GM10266 (cell line): Measurements from ENCODE around the gene PTPN23.

Experiments used
- DNase-seq: peaks from one replicate; pipeline ENCODE4 v3.0.0; 2012; ENCODE audit errors: extremely low spot score
- CTCF ChIP-seq: IDR thresholded peaks from 2 replicates; pipeline ENCODE4 v1.5.1; 2012; ENCODE audit warnings: mild to moderate bottlenecking, low read depth; ENCODE audit not compliant: control insufficient read depth, insufficient read depth; ENCODE audit errors: missing control alignments

The PTPN23 gene

GRCh38 chr3:47421741-47422649, 41.2 kb downstream of the PTPN23 start:
- peak; percentile 29 for DNase-seq
- TF ChIP-seq CTCF: peak; percentile 30

- DNase-seq: no peak
- no peak for TF ChIP-seq CTCF
Measured at GRCh38 chr3:47422743-47423142, 41.9 kb downstream of the PTPN23 start.

GRCh38 chr3:47423548-47424145, 42.8 kb downstream of the PTPN23 start:
- no peak for TF ChIP-seq CTCF
- DNase-seq: peak; percentile 2

DNA sequence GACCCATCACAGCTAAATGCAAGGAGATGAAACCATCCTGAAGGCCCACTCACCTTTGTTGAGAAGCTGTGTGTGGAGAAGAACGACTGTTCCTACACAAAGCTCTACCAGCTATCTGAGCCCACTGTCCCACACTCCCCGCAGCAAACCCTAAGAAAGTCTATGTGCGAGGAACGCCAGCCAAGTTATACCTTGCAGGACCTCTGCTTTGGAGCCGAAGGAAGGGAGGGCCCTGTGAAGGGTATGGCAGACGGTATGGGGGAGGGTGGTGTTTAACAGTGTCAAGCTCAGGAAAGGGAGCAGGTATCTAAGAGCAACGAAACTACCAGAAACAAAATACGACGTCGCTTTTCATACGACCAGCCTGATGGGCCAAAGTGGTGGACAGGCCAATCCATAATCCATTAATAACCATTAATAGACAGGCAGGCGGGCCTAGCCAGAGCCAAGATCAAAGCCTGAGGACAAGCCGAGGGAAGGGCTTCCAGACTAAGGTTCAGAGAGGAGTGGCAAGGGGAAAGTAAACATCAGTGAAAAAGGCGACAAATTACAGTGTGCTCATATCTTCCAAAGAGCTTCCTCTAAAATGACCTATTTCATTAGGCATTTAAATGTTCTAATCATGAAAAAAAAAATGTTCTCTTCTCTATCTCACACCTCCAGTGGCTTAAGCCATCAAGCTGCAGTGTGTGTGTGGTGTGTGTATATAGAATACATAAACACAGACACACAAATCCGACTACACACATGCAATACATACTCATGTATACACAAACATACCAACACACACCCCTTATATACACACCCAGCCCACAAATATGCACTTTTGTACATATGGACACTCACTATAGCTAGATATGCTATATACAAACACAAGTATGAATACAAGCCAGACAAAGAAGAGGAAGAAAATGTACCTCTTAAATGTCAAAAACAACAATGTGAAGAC, 43.9 kb downstream of the PTPN23 start:
- no peak for DNase-seq
- no peak for TF ChIP-seq CTCF

- no peak for TF ChIP-seq CTCF
- no peak for DNase-seq
Measured at GRCh38 chr3:47425383-47425778, 44.6 kb downstream of the PTPN23 start.

DNA sequence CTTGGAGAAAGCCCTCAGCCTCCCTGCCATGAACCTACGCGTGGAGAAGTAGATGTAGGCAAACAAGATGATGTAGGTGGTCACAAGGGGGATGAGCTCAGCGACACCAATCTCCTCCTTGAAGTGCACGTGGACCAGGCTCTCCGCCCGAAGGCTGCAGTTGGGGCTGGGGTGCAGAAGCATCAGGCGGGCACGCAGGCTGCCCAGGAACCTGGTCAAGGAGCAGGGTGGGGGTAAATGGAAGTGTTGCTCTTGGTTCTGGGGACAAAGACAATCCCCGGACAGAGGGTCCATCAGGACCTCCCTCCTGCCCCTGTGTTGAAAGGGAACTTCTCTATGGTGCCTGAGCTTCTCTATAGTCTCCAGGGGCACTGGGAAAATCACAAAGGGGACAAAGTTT, 45.1 kb downstream of the PTPN23 start:
- DNase-seq: no peak
- TF ChIP-seq CTCF: no peak

DNA sequence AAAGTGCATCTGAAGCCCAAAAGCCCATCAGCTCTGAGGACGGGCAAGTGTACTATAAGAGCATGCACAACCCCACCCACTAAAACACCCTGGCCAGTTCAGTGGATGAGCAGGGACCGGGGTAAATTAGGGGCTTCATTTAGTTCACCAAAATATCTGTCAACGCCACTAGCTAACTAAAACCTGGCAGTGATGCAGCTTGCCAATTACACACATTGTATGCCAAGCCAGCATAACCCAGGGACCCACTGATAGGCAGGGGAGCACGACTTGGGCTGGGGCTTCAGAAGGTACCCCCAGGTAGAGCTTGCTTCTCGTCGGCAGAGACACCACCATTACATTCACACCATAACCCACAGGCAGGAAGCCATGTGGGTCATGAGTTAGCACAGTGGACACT, 47.0 kb downstream of the PTPN23 start:
- DNase-seq: no peak
- TF ChIP-seq CTCF: no peak
